Measurements from ENCODE around the gene PDIA6.
"Not testable (repeated sequence)": the region's sequence is repeated elsewhere in the genome, so short reads cannot be mapped to it uniquely, and the experiment has no call there.

PDIA6 gene

DNA sequence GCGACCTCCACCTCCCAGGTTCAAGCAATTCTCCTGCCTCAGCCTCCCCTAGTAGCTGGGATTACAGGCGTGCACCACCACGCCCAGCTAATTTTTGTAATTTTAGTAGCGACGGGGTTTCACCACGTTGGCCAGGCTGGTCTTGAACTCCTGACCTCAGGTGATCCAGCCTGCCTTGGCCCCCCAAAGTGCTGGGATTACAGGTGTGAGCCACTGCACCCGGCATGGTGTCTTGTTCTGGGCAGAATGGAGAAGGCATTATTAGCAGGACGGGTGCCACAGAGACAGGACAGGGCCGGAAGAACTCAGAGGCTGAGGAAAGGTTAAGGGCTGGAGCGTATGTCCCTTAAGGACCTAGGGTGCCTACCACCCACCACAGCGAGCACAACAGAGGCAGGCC lies 31.8 kb downstream of the PDIA6 start:
- not testable (repeated sequence) for DNase-seq (ENCODE audit: low read depth)

DNA sequence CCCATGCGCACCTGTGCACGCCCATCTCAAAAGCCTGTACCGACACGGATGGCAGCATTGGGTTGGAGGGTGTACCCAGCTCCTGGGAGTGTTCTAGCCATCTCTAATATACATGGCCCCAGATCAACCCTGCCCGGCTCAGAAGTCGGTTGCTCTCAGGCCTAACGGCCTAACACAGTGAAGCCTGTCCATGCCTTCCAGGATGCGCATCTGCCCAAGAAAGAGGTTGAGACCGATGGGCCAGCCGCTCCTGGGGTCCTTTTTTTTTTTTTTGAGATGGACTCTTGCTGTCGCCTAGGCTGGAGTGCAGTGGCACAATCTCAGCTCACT lies 32.1 kb downstream of the PDIA6 start:
- DNase-seq (ENCODE audit: low read depth): no peak

DNA sequence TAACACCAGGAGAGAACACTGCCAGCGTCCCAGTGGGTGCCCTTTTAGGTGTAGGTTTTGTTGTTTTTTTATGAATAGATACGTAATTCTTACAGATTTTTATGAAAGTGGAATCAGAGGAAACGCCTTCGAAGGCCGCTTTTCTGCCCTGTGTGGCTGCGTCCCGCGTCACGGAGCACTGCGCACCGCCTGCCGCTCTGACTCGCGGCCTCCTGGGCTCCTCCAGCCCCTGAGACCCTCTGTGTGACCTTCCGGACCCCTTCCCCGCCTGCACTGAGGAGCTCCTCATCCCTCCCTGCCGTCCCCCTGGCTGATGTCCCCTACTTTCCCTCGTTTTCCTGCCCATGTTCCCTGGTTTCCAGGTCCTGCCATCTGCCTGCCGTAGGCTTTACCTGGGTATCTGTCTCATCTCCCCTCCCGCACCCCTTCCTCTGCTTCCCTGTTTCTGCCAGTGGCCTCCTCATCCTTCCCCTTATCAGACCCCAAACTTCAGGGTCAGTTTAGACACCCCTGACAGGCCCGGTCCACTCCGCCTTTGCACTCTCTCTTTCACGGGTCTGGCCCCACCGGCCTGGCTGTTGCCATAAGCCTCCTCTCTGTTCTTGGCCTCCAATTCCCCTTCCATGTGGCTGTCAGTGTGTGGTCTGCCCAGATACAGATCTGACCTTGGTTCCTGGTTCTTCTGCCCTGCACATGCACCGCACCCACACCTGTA lies 32.7 kb downstream of the PDIA6 start:
- no peak for DNase-seq (ENCODE audit: low read depth)

DNA sequence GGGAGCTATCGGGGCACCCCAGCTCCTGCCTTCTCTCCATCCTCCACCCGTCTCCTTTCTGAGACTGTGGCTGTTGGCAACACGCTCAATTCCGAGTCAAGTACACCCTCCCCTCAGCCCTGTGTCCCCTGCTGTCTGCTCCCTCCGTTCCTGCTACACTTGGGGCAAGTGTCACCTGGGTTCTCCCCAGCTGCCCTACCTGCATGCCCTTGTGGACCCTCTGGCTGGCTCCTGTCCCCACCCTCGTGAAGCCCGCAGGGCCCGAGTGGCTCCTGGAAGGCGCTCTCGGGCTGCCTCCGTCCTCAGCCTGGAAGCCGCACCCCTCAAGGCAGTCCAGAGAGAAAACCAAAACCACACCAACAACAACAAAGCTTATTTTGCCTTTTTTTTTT lies 33.9 kb downstream of the PDIA6 start:
- DNase-seq (ENCODE audit: low read depth): no peak

DNA sequence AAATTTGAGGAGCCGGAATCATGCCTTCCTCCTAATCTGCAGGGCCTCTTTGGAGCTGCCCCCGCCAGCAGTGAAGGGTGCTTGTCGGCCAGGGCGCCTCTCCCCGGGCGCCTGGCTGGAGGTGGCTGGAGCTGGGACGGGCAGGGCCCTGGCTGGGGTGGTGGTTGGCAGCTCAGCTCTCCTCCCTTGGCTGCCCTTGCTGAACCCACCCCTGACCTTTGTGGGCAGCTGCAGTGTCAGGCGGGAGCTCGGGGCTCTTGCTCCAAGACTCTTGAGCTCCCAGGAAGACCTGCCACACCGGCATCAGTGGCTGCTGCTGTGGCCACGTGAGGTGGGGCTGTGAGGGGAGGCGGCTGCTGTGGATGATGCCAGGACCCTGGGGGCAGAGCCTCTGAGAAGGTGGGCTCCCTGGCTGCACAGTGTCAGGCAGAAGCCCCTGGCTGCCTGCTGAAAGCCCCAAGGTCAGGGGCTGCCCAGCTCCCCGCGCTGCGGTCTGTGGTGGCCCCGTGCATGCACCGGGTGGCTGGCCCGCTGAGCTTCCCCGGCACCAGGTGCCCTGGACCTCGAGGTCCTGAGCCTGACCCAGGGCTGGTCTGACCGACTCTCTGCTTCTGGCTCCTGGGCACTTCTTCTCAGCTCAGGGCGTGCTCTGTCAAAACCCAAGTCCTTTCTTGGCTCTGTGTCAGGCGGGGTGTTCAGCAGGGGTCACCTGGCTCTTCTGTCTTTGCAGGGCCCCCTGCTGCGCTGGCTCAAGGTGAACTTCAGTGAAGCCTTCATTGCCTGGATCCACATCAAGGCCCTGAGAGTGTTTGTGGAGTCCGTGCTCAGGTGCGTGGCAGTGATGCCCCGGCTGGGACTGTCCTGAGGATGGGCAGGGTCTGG lies 34.5 kb downstream of the PDIA6 start:
- DNase-seq (ENCODE audit: low read depth): no peak

DNA sequence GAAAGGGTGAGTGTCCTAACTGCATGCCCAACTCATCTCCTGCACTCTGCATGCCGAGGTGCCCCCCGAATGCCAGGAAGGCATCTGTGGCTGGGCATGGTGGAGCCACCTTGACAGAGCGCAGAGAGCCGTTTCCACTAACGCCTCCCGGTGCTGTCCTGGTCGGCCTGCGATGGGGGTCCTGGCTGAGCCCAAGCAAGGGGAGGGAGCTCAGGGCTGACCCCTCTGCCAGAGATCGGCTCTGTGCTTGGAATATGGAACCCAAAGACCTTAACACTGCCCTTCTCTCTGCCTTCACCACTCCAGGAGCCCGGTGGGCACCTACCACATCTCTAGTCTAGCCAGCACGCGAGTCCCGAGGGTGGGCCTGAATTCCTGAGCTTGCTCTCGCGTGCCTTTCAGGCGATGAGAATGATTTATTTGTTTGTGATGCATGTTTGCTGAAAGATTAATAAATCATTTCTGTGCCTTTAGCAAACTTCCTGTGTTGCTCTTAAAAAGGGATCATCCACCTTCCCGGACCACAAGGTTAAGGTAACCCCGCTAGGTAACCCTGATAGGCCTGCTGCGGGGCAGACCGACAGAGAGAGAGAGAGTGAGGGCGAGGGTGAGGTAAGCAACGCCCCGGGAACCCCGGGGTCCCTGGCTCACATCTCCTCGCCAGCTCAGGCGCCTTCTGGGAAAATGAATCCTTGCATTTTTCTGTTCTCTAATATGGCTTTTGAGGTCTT lies 35.3 kb downstream of the PDIA6 start:
- DNase-seq (ENCODE audit: low read depth): no peak

DNA sequence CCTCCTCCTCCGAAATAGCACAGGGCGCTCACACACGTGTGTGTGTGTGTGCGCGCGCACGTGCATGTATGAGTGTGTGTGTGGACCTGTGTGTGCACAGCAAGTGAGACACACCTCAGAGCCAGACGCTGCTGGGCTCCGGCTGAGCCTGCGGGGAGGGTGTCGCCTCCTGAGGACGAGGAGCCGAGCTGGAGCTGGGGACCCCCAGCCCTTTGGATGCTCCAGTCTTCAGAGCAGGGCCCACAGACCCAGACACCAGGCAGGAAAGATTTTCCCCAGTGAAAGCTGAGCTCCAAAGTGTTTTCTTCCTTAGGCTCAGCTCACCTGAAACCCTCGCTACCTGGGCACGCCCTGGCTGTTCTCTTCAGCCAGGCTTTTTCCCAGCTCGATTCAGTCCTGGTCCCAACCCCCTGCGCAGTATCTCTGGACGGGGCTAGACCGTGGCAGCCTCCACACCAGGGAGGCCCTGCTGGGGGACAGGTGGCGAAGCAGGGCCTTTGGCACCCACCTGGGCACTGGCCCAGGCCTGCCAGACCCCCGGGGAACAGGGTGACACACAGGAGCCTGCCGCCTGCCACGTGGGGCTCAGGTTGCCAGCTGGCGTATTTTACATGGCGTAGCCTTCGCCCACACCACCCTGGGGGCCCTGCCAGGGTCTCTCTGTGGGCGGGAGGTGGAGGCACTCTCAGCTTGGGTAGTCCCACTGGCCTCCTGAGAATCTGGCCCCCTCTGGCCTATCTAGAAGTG lies 36.2 kb downstream of the PDIA6 start:
- no peak for DNase-seq (ENCODE audit: low read depth)

DNA sequence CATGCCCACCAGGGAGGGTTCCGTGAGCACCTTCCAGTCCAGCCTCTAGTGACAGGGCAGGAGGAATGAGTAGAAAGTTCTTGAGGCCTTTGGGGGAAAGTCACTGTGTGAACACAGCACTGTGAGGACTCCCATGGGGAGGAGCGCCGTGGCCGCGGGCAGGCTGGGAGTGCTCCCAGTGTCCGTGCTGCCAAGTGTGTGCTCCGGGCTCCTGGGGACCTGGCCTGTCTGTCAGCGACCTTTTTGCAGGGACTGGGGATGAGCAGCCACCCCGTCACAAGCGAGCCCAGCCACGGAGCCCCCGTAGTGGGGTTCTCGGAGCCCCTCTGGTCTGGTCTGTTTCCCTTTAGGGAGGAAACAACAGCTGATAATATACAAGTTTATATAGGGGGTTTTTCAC lies 36.8 kb downstream of the PDIA6 start:
- DNase-seq (ENCODE audit: low read depth): no peak

DNA sequence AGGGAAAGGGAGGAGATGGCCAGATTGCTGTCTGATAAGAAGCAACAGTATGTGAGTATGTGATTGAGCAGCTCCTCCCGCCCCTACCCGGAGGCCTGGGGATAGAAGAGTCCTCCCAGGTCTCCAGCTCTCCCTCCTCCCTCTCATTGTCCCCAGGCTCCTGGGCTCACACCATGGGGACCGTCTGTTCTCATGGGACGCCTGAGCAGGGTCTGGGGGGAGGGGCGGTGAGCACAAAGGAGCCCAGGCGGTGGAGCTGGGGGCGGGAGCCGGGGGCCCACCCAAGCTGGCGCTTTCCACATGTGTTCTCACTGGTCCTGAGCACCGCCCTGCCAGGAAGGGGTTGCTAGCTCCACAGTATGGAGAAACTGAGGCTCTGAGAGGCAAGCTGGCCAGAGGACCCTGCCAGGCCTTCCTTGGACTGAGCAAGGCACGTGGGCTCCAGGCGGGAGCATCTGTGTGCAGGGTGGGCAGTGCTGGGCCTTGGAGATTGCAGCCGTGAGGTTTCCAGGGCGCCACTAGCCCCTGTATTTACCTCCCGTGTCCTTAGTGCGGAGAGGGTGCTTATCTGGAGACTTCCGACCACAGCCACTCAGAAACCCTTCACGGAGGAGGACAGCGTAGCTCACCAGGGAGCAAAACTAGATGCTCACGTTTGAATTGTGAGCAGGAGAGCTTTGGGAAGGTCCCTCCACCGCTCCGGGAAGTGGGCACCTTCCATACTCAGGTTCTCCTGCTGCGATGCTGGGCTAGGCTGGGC lies 37.4 kb downstream of the PDIA6 start:
- no peak for DNase-seq (ENCODE audit: low read depth)

DNA sequence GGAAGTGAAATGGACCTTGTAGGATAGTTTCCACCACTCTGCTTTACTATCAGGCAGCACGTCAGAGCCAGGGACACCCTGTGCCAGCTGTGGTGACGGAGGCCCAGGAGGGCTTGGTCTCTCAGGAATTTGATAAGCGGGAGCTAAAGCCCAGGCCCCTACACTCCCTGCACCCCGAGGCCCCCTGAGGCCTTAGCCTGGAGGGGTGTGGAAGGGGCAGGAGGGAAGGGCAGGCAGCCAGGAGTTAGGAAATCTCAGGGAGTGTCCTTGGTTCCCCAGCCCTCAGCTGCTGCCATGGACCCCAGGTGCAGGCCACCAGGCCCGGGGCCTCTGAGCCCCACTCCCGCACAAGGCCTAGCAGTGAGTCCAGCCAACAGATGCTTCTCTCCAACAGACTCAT lies 38.2 kb downstream of the PDIA6 start:
- DNase-seq (ENCODE audit: low read depth): no peak

DNA sequence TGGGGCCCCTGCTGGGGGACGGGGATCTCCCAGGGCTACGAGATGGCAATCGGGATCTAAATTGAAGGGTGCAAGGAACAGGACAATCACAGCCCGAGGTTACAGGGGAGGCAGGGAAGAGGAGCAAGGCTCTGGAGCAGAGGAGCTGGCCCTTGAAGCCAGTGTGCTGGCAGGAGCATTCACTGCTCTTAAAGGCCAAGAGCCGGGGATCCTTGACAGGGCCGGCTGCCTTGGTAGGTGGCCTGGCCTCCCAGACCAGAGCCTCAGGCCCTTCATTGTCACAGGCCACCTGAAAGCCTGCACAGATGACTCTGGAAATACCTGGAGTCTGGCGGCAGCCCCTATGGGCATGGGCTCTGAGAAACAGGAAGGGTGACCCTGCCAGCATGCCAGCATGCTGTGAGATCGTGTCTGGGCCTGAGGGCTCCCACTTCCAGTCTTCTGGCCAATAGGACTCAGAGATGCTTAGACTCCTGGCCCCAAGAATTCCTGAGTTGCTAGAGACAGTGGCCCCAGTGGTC lies 38.7 kb downstream of the PDIA6 start:
- DNase-seq (ENCODE audit: low read depth): no peak

DNA sequence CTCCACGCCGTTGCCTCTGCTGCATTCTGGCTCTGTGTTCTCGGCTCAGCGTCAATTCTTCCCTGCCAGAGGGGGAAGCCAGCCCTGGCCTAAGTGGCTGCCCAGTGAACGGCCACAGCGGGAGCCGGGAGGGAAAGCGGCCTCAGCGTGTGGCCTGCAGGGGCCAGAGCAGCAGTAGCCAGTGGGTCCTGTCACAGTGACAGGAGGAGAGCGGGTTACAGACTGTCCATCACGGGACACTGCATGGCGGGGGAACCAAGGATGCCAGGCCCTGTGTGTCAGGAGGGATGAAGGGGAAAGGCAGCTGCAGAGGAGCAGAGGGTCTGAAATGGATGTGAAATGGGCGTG lies 39.7 kb downstream of the PDIA6 start:
- DNase-seq (ENCODE audit: low read depth): no peak

DNA sequence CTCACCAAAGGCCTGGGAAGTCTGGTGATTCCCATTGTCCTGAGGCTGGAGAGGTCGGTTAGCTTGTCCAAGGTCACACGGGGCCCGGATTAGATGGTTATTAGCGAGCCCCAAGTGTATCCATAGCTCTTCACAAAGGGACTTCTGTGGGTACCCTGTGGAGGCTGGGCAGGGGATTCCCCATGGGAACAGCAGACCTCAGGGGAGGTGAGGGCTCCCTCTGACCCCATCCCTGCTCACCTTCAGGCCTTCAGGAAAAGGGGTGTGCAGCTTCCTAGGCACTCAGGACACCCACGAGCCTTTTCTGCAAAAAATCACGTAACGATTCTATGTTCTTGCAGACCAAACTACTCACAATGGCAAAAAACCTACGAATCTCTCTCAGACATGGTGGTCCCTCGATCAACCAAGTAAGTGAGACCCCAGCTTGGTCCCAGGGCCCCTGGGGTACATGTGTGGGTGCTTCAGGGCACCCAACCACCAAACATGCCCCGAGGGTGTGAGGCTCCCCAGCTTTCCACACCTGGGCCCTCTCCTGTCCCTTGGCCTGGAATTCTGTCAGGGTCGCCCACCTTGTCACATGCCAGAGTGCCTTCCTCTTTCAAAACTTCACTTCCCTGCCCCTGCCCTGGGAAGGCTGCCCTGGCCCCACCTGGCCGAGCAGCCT lies 40.3 kb downstream of the PDIA6 start:
- no peak for DNase-seq (ENCODE audit: low read depth)

DNA sequence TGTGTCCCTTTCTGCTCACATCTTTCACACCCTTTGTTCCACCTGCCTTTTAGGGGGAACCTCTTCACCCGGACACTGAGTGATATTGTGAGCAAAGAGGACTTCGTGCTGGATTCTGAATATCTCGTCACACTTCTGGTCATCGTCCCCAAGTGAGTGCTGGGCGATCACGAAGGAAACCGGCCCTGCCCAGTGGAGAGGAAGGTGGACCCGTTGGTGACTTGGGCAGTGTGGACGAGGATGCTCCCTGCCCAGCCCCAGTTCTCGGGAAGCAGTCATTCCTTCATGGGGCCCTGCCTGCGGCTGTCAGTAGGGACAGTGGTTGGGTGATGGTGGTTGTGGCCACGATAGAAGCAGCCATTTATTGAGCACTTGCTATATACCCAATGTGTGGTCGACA lies 40.8 kb downstream of the PDIA6 start:
- no peak for DNase-seq (ENCODE audit: low read depth)

DNA sequence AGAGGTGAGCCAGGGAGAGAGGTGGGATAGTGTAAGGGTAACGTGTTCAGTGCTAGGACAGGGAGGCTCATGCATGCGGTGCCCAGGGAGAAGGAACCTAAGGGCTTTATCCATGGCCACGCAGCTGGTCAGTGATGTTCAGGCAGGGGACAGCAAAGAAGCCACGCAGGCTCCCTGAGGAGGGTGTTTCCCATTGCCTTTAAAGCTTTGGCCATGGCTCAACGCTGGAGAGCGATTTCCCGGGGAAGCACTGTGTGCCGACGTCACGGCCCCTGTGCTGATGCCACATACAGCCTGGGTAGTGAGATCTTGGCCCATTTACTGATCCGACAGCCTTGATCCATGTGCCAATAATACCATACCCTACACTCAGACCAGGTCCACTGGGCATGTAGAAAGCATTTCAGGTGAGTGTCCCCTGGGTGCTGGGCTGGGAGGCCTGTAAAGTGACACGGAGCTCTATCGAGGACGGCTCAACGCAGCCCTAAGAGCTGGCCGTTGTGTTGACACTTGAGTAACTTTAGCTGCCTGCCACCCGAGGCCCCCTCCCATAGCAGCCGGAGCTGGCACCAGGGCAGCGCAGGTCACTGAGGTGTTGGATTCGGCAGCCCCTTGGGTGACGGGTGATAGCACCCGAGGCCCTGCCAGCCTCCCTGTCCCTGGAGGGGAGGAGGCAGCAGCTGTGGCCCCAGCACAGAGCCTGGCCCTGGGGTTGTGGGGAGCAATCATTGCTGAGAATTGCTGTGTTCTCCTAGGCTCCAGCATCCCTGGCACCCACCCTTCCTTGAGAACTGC lies 41.4 kb downstream of the PDIA6 start:
- no peak for DNase-seq (ENCODE audit: low read depth)

DNA sequence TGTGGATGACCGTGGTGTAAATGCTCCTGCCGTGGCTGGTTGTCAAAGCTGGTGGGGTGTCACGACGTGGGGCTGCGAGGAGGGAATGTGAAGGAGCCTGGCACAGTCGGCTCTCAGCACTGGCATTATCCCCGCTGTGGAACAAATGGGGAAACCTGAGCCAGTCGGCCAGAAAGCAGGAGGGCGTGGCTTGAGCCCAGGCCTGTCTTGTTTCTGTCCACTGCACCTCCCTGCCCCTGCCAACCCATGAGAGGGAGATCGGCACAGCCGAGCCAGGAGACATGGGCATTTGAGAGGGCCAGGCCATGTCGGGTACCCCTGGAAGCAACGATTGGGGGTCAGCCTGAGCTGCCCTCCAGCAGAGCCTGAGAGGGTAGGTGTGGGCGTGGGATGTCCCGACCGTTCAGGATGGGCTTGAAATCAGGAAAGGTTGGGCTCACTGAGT lies 44.5 kb downstream of the PDIA6 start:
- no peak for DNase-seq (ENCODE audit: low read depth)

DNA sequence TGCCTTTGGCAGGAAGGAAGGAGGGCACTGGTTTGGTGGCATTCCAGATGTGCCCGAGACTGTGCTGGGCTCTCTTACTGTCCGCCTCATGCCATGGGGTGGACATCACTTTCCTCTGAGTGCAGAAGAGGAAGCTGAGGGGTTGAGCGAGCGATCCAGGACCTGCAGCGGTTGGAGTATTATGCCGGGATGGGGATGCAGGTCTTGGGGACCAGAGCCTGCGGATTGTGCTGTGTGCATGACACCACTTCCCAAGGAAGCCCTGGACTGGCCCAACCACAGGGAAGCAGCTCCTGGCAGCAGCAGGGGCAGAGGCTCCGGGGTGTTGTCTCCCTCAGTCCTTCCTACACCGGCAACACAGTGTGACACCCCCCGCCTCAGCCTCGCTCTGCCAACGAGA lies 46.7 kb downstream of the PDIA6 start:
- DNase-seq (ENCODE audit: low read depth): no peak

DNA sequence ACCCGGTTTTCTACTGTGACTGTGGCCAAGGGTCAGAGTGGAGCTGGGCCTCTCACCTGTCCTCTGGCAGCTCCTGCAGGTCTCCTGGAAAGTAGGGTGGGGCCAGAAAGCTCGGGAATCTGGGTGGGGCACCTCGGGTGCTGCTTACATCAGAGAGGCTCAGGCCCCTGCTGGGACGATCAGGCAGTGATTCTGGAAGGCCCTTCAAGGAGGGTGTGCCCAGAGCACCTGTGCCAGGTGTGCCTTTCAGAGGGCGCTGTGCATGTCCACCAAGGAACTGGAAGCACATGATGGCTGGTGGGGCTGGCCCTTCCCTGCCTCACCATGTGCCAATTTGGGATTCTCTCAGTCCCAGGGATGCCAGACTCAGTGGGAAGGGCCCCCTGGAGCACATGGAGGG lies 47.1 kb downstream of the PDIA6 start:
- no peak for DNase-seq (ENCODE audit: low read depth)

DNA sequence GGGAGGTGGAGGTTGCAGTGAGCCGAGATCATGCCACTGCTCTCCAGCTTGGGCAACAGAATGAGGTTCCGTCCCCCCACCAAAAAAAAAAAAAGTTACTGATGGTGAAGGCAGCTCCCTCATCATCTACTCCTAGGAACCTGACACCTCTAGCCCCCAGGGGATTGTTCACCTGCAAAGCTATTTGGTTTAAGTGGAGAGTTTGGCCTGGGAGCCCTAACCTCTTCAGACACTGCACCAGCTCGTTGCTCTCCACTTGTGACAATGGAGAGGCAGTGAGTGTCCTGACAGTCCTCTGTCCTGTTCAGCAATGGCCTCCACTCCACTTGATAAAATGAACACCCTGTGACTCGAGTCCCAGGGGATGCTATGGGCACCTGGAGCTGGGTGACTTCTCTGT lies 47.7 kb downstream of the PDIA6 start:
- no peak for DNase-seq (ENCODE audit: low read depth)
